H1 (cell line): ENCODE measurements around the gene BIN1. TPM values are rescaled to one million over a fixed set of nuclear protein-coding genes. Genes with fewer than 3 reads are reported as not detected.

Source experiments
- CTCF ChIA-PET: fragments of 300-600 bp; sonication (Branson Sonifier 250); formaldehyde crosslinking; loops from one replicate; lab custom pipeline; 2021; ENCODE audit not compliant: partially characterized antibody; lab: Charles Lee
- POLR2A ChIA-PET: fragments of 300-600 bp; sonication (Branson Sonifier 250); formaldehyde crosslinking; loops from one replicate; lab custom pipeline; 2021; ENCODE audit warnings: inconsistent platforms; ENCODE audit not compliant: partially characterized antibody; lab: Charles Lee
- DNase-seq, 2 experiments: peaks; one replicate each; pipeline versions ENCODE4 v3.0.0 to v3.0.0-alpha.2; 2010 to 2022; ENCODE audit warnings: low spot score in 2 of 2, low read depth in 1 of 2, mixed read lengths in 1 of 2
- FAIRE-seq: peaks from 2 replicates; lab custom pipeline; 2011; peaks lifted over from hg19 to GRCh38; lab: Jason Lieb, UNC
- H2AFZ ChIP-seq: 2 replicates; pipeline ENCODE4 v1.8.1; 2012; ENCODE audit warnings: low read length, inconsistent platforms
- H2AK5ac ChIP-seq: 2 replicates; pipeline ENCODE4 v1.6.1; 2013; ENCODE audit warnings: low read depth, low read length
- H2BK120ac ChIP-seq: replicated peaks from 2 replicates; pipeline ENCODE3; 2013; ENCODE audit warnings: low read depth, low read length, inconsistent platforms
- H2BK12ac ChIP-seq: 2 replicates; pipeline ENCODE4 v1.6.1; 2013; ENCODE audit warnings: low read depth, low read length
- H2BK15ac ChIP-seq: 2 replicates; pipeline ENCODE4 v1.6.1; 2013; ENCODE audit warnings: low read length
- H2BK20ac ChIP-seq: 2 replicates; pipeline ENCODE4 v1.6.1; 2013; ENCODE audit warnings: low read length
- H2BK5ac ChIP-seq: 2 replicates; pipeline ENCODE4 v1.6.1; 2013; ENCODE audit warnings: low read depth, low read length
- H3K14ac ChIP-seq: 2 replicates; pipeline ENCODE4 v1.6.1; 2013; ENCODE audit warnings: inconsistent platforms; ENCODE audit not compliant: insufficient read length
- H3K18ac ChIP-seq: 2 replicates; pipeline ENCODE4 v1.6.1; 2013; ENCODE audit warnings: low read length; ENCODE audit errors: extremely low read depth
- H3K23ac ChIP-seq: 2 replicates; pipeline ENCODE4 v1.6.1; 2013; ENCODE audit warnings: inconsistent platforms; ENCODE audit not compliant: insufficient read length
- H3K23me2 ChIP-seq: 2 replicates; pipeline ENCODE4 v1.6.1; 2013; ENCODE audit warnings: low read depth, low read length
- H3K27ac ChIP-seq: 2 replicates; pipeline ENCODE4 v1.6.1; 2011; ENCODE audit warnings: low read depth, low read length, inconsistent platforms
- H3K27me3 ChIP-seq, 4 experiments: replicated peaks in 1 of 4; 1 replicate in 1 of 4; 2 replicates in 3 of 4; pipeline versions ENCODE4 v1.6.1 to v1.8.1; 2011 to 2013; ENCODE audit warnings: low read length in 3 of 4, mild to moderate bottlenecking in 3 of 4, inconsistent platforms in 2 of 4, mixed read lengths in 2 of 4, moderate library complexity in 1 of 4; ENCODE audit not compliant: control insufficient read depth in 3 of 4, insufficient read depth in 3 of 4; ENCODE audit errors: extremely low read depth in 1 of 4
- H3K36me3 ChIP-seq, 4 experiments: 2 replicates each; pipeline versions ENCODE4 v1.6.1 to v1.8.1; 2011 to 2013; ENCODE audit warnings: mild to moderate bottlenecking in 4 of 4, low read length in 3 of 4, moderate library complexity in 2 of 4, control low read depth in 1 of 4, inconsistent platforms in 1 of 4; ENCODE audit not compliant: insufficient read depth in 4 of 4, control insufficient read depth in 2 of 4
- H3K4ac ChIP-seq: replicated peaks from 2 replicates; pipeline ENCODE3; 2013; ENCODE audit warnings: low read length, low read depth, mixed read lengths, inconsistent platforms; ENCODE audit not compliant: insufficient read length
- H3K4me1 ChIP-seq, 4 experiments: replicated peaks in 1 of 4; 1 replicate in 1 of 4; 2 replicates in 3 of 4; pipeline versions ENCODE4 v1.6.1 to v1.8.1; 2011 to 2013; ENCODE audit warnings: low read length in 3 of 4, inconsistent platforms in 2 of 4, mixed read lengths in 1 of 4; ENCODE audit not compliant: insufficient read depth in 4 of 4, control insufficient read depth in 3 of 4
- H3K4me2 ChIP-seq, 2 experiments: 2 replicates each; pipeline versions ENCODE4 v1.6.1 to v1.8.1; 2011 to 2013; ENCODE audit warnings: low read depth in 2 of 2, low read length in 2 of 2, control low read depth in 1 of 2, inconsistent platforms in 1 of 2, mild to moderate bottlenecking in 1 of 2; ENCODE audit not compliant: insufficient read depth in 1 of 2
- H3K4me3 ChIP-seq, 4 experiments: fragments of 200-600, 300-600 bp in 1 of 4; sonication (generic), shearing (Covaris generic), sonication (Bioruptor Twin) in 1 of 4; 2 replicates each; pipeline versions ENCODE4 v1.5.1 to v1.8.1; 2011 to 2016; ENCODE audit warnings: low read length in 4 of 4, low read depth in 3 of 4, control low read depth in 2 of 4, inconsistent platforms in 2 of 4, mild to moderate bottlenecking in 2 of 4, mixed read lengths in 1 of 4, moderate library complexity in 1 of 4; ENCODE audit not compliant: insufficient read depth in 2 of 4; ENCODE audit errors: extremely low read depth in 1 of 4
- H3K56ac ChIP-seq: replicated peaks from 2 replicates; pipeline ENCODE3; 2013; ENCODE audit warnings: low read depth, mild to moderate bottlenecking, mixed read lengths, low read length, inconsistent platforms; ENCODE audit not compliant: insufficient read length
- H3K79me1 ChIP-seq: 2 replicates; pipeline ENCODE4 v1.6.1; 2013; ENCODE audit warnings: low read depth, low read length, control low read depth
- H3K79me2 ChIP-seq, 2 experiments: 2 replicates each; pipeline versions ENCODE4 v1.6.1 to v1.8.1; 2012 to 2013; ENCODE audit warnings: low read length in 2 of 2, mild to moderate bottlenecking in 2 of 2, inconsistent platforms in 1 of 2; ENCODE audit not compliant: insufficient read depth in 2 of 2, control insufficient read depth in 1 of 2
- H3K9ac ChIP-seq, 4 experiments: replicated peaks in 1 of 4; 1 replicate in 1 of 4; 2 replicates in 3 of 4; pipeline versions ENCODE4 v1.6.1 to v1.8.1; 2011 to 2013; ENCODE audit warnings: low read depth in 3 of 4, low read length in 3 of 4, control low read depth in 2 of 4, mild to moderate bottlenecking in 2 of 4, moderate library complexity in 2 of 4, inconsistent platforms in 1 of 4; ENCODE audit errors: extremely low read depth in 1 of 4
- H3K9me3 ChIP-seq, 2 experiments: 2 replicates each; pipeline versions ENCODE4 v1.6.1 to v1.8.1; 2012 to 2013; ENCODE audit warnings: mild to moderate bottlenecking in 2 of 2, moderate library complexity in 2 of 2, control low read depth in 1 of 2, inconsistent platforms in 1 of 2, low read depth in 1 of 2, low read length in 1 of 2, mixed read lengths in 1 of 2; ENCODE audit not compliant: insufficient read depth in 2 of 2
- H4K20me1 ChIP-seq, 2 experiments: replicated peaks in 1 of 2; 2 replicates each; pipeline versions ENCODE3 to v1.8.1; 2011 to 2013; ENCODE audit warnings: inconsistent platforms in 2 of 2, low read length in 2 of 2, mild to moderate bottlenecking in 1 of 2; ENCODE audit not compliant: insufficient read depth in 2 of 2, control insufficient read depth in 1 of 2
- H4K5ac ChIP-seq: 2 replicates; pipeline ENCODE4 v1.6.1; 2013; ENCODE audit warnings: low read length, low read depth, mixed read lengths, inconsistent platforms; ENCODE audit not compliant: insufficient read length
- H4K8ac ChIP-seq: 2 replicates; pipeline ENCODE4 v1.8.0; 2013; ENCODE audit warnings: mild to moderate bottlenecking, moderate library complexity, low read length, inconsistent platforms; ENCODE audit not compliant: insufficient read depth; ENCODE audit errors: extremely low read depth
- H4K91ac ChIP-seq: replicated peaks from 2 replicates; pipeline ENCODE3; 2013; ENCODE audit warnings: low read length, mixed read lengths, inconsistent platforms; ENCODE audit not compliant: insufficient read length
- ASH2L ChIP-seq: fragments of 200-600, 300-600 bp; sonication (generic); IDR thresholded peaks from one replicate; pipeline ENCODE4 v1.7.1; 2017; ENCODE audit warnings: low read length
- ATF3 ChIP-seq: IDR thresholded peaks from 2 replicates; pipeline ENCODE4 v1.6.1; 2011; ENCODE audit warnings: low read depth, mild to moderate bottlenecking, low read length; ENCODE audit not compliant: insufficient read depth
- BRCA1 ChIP-seq: IDR thresholded peaks from 2 replicates; pipeline ENCODE4 v1.6.1; 2012; ENCODE audit warnings: low read depth, low read length, improper control_type of control experiment
- EGR1 ChIP-seq: IDR thresholded peaks from 2 replicates; pipeline ENCODE4 v1.6.1; 2011; ENCODE audit warnings: low read depth, low read length, borderline replicate concordance
- GABPA ChIP-seq: IDR thresholded peaks from 2 replicates; pipeline ENCODE4 v1.6.1; 2011; ENCODE audit warnings: mild to moderate bottlenecking, low read length, moderate library complexity, borderline replicate concordance; ENCODE audit not compliant: insufficient read depth
- JUND ChIP-seq: IDR thresholded peaks from 2 replicates; pipeline ENCODE4 v1.6.1; 2011; ENCODE audit warnings: mild to moderate bottlenecking, improper control_type of control experiment, low read length
- KDM5A ChIP-seq: fragments of 200-600 bp; IDR thresholded peaks from 2 replicates; pipeline ENCODE4 v1.7.1; 2012; ENCODE audit warnings: mild to moderate bottlenecking, low read length, inconsistent platforms, mixed read lengths
- NRF1 ChIP-seq: IDR thresholded peaks from 2 replicates; pipeline ENCODE4 v1.6.1; 2011; ENCODE audit warnings: mild to moderate bottlenecking, low read depth, low read length, improper control_type of control experiment
- PHF8 ChIP-seq: fragments of 200-600 bp; sonication (generic); conservative IDR thresholded peaks from 2 replicates; pipeline ENCODE4 v1.7.1; 2012; ENCODE audit warnings: low read depth, mild to moderate bottlenecking, inconsistent platforms, low read length, moderate library complexity
- SP1 ChIP-seq: IDR thresholded peaks from 2 replicates; pipeline ENCODE4 v1.6.1; 2011; ENCODE audit warnings: low read depth, low read length
- TBP ChIP-seq: IDR thresholded peaks from 2 replicates; pipeline ENCODE4 v1.6.1; 2011; ENCODE audit warnings: low read depth, low read length, improper control_type of control experiment
- TEAD4 ChIP-seq: IDR thresholded peaks from 2 replicates; pipeline ENCODE4 v1.6.1; 2012; ENCODE audit warnings: low read depth, low read length, inconsistent platforms, mixed read lengths
- WGBS, 2 experiments: shearing (Covaris generic) in 1 of 2; methylation state at CpG; one replicate each; pipeline versions ENCODE4 v1.1.6 to v1.1.7; 2013 to 2015; ENCODE audit warnings: low lambda C conversion rate in 2 of 2, mixed read lengths in 2 of 2, inconsistent platforms in 1 of 2, low coverage in 1 of 2, missing lambda C conversion rate in 1 of 2; ENCODE audit not compliant: insufficient replicate concordance in 2 of 2, insufficient coverage in 1 of 2, insufficient read length in 1 of 2; ENCODE audit errors: extremely low coverage in 1 of 2, missing lambda C conversion rate in 1 of 2; 5-methylcytosine and 5-hydroxymethylcytosine counted together
- polyA plus RNA-seq, 7 experiments: library from polyadenylated mRNA; depleted of rRNA in 3 of 7; stranded (reverse) in 5 of 7; unstranded in 2 of 7; fragments of >200 nt in 5 of 7; fragments of 200-250 nt in 2 of 7; gene quantifications; 1 replicate in 5 of 7; 2 replicates in 1 of 7; 4 replicates in 1 of 7; pipeline versions ENCODE4 v1.2.1 to v1.2.3, GENCODE V29; 2011 to 2013; ENCODE audit warnings: missing spikeins in 2 of 7, mixed read lengths in 2 of 7
- total RNA-seq: library from RNA; stranded (reverse); fragmentation: NEBNext Ultra II Directional; extraction: Animal tissue kit (Norgen Biotek cat#: 25700); gene quantifications from 2 replicates; pipeline ENCODE4 v1.2.1, GENCODE V29; 2021
- TF ChIP-seq, protein P1 (sequence below): IDR thresholded peaks from 2 replicates; pipeline ENCODE4 v1.6.1; 2012; ENCODE audit warnings: inconsistent platforms

BIN1 gene
- total and polyA plus RNA-seq, 2 of the 8 experiments (the other 6 are each of a cell fraction or from before 2014, with no cell fraction given), result 23.6 to 35.6 TPM

GRCh38 chr2:127001751-127002150 lies 105.2 kb downstream of the BIN1 start:
- Histone ChIP-seq H2BK5ac (no peak overlapping the region), H3K23me2 (0 out of 2 replicates have a peak, but pooled peaks cover 1% of the 10 kb centered on the region), H2BK12ac (no peak overlapping the region), H3K14ac (no peak overlapping the region), H3K9ac (no peak overlapping the region), H2BK15ac (no peak overlapping the region), H2BK120ac (no peak overlapping the region), H2BK20ac (no peak overlapping the region), H3K56ac (no peak overlapping the region), H3K4me1 (peaks cover 0 to 2% (median under 1%) of the 10 kb centered on the region in 4 experiments; a peak in 1 of 7 replicates), H3K9me3 (no peaks in the 10 kb centered on the region), H3K79me1 (no peaks in the 10 kb centered on the region), H2AK5ac (no peak overlapping the region), H4K8ac (no peak overlapping the region), H3K23ac (no peak overlapping the region), H2AFZ (no peak overlapping the region), H3K27me3 (no peaks in the 10 kb centered on the region), H3K27ac (no peak overlapping the region), H3K4me3 (no peak overlapping the region), H4K5ac (no peak overlapping the region), H3K4me2 (no peak overlapping the region), H3K4ac (no peak overlapping the region), H4K20me1 (no peaks in the 10 kb centered on the region), H3K79me2 (no peaks in the 10 kb centered on the region), H4K91ac (no peak overlapping the region), H3K36me3 (no peaks in the 10 kb centered on the region), H3K18ac (no peak overlapping the region)
- CTCF ChIA-PET, result interaction anchor here (0.8 to 1.8 kb wide), 4 partner anchors 12 to 163 kb away, joined by 3 to 5 read pairs (median 4); no protein-coding TSS in a partner anchor
- DNase-seq, result no peak
- POLR2A ChIA-PET, result interaction anchor here (0.6 kb wide), 1 partner anchor 154 kb away, joined by 3 read pairs; no protein-coding TSS in a partner anchor
- 94% methylated on average over 5 of the region's 5 CpGs; no CpG with 5 or more reads in 1 of the 2 experiments for WGBS, 2 experiments
- no peak for FAIRE-seq
- TF ChIP-seq NRF1 (no peak), PHF8 (no peak), ATF3 (no peak), SP1 (no peak), EGR1 (no peak), TEAD4 (no peak), KDM5A (no peak), TBP (no peak), BRCA1 (no peak), JUND (no peak), ASH2L (no peak), GABPA (no peak)
- TF ChIP-seq, protein P1, sequence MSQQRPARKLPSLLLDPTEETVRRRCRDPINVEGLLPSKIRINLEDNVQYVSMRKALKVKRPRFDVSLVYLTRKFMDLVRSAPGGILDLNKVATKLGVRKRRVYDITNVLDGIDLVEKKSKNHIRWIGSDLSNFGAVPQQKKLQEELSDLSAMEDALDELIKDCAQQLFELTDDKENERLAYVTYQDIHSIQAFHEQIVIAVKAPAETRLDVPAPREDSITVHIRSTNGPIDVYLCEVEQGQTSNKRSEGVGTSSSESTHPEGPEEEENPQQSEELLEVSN, result no peak
